Stimulated activated CD8-positive, alpha-beta memory T cell treated with anti-CD3 and anti-CD28 coated beads, Interleukin-15, amount 100 ng/mL, for 48 hours (primary cell): Measurements from ENCODE around the gene PTGDS.
A peak's percentile ranks its signal among the peaks of the same experiment; 100 is the strongest.

ENCODE experiments used
- DNase-seq, 2 donors: peaks; one replicate each; pipeline ENCODE4 v3.0.0-alpha.2; 2020; ENCODE audit warnings: low read depth in 2 of 2

The PTGDS gene

GRCh38 chr9:137021979-137022661 is 44.8 kb downstream of the PTGDS start:
- DNase-seq, result peak; percentile 72 to 78

GRCh38 chr9:137022662-137023008 is 45.3 kb downstream of the PTGDS start:
- DNase-seq, result no peak

- DNase-seq, result no peak
Measured at GRCh38 chr9:137023157-137023556, 45.9 kb downstream of the PTGDS start.

- no peak for DNase-seq
Measured at GRCh38 chr9:137023583-137023991, 46.3 kb downstream of the PTGDS start.

- DNase-seq, result no peak
Measured at GRCh38 chr9:137025517-137025966, 48.2 kb downstream of the PTGDS start.

- no peak for DNase-seq
Measured at GRCh38 chr9:137026384-137026783, 49.1 kb downstream of the PTGDS start.

GRCh38 chr9:137026828-137027227 is 49.5 kb downstream of the PTGDS start:
- no peak for DNase-seq

GRCh38 chr9:137027369-137028262 is 50.3 kb downstream of the PTGDS start, which contains the start of gene ABCA2:
TSS of gene ABCA2 (minus strand) at chr9:137028237. CDS start at chr9:137028140, 97 bp downstream.
- DNase-seq, result no peak

GRCh38 chr9:137028263-137029057 is 51.2 kb downstream of the PTGDS start:
- DNase-seq, result peak; percentile 51 to 52

GRCh38 chr9:137029058-137029936 is 52.0 kb downstream of the PTGDS start:
- peak; percentile 43 to 54 for DNase-seq

- DNase-seq, result no peak
Measured at GRCh38 chr9:137030006-137030405, 52.7 kb downstream of the PTGDS start.

- peak; percentile 50 to 52 for DNase-seq
Measured at GRCh38 chr9:137030538-137031527, 53.5 kb downstream of the PTGDS start.
